Lower leg skin (tissue), 4 donors: ENCODE results near the gene TOPAZ1. TPM values are rescaled to one million over a fixed set of nuclear protein-coding genes. Genes with fewer than 3 reads are reported as not detected.

Experiments
- DNase-seq, 2 donors: peaks; one replicate each; pipeline ENCODE4 v3.0.0-alpha.2; 2019; ENCODE audit warnings: low spot score in 2 of 2
- H3K4me3 ChIP-seq: fragments of 200-600 bp; sonication (generic); 2 replicates; pipeline ENCODE4 v1.5.1; 2017; ENCODE audit warnings: mild to moderate bottlenecking, low read depth; ENCODE audit not compliant: poor library complexity, severe bottlenecking
- CTCF ChIP-seq, 3 donors: fragments of 450-650 bp; IDR thresholded peaks; one replicate each; pipeline ENCODE4 v1.5.1; 2016; ENCODE audit warnings: antibody characterized with exemption in 3 of 3, mild to moderate bottlenecking in 3 of 3, moderate library complexity in 2 of 3
- POLR2A ChIP-seq, 2 donors: fragments of 450-650 bp; IDR thresholded peaks; one replicate each; pipeline ENCODE4 v1.6.1; 2016 to 2017; ENCODE audit warnings: antibody characterized with exemption in 2 of 2, mild to moderate bottlenecking in 1 of 2, moderate library complexity in 1 of 2
- WGBS, 2 donors: methylation state at CpG; one replicate each; pipeline ENCODE4 v1.1.5; 2018; 5-methylcytosine and 5-hydroxymethylcytosine counted together
- intact Hi-C: fragments of 100-400 bp; cut with DNase I; formaldehyde crosslinking; loops from one replicate; pipeline ENCODE4 v1.15.0; 2023; ENCODE audit warnings: low total_unique reads
- total RNA-seq, 4 donors: library from RNA; depleted of rRNA; stranded (reverse); fragments of >200 nt; gene quantifications; one replicate each; pipeline ENCODE4 v1.1.0, GENCODE V29; 2016

Gene TOPAZ1
- total RNA-seq, 4 donors from 2014 or later = not detected

GRCh38 chr3:44228900-44229299 is 12.8 kb upstream of the TOPAZ1 start:
- 90% methylated on average over 4 of the region's 4 CpGs for WGBS, 2 donors
- no peak overlapping the region for H3K4me3 ChIP-seq
- TF ChIP-seq POLR2A (IDR thresholded peaks at IDR 0.05) = no peak
- TF ChIP-seq CTCF (IDR thresholded peaks at IDR 0.05) = no peak
- DNase-seq = no peak
- intact Hi-C loops = no loop called here

DNA sequence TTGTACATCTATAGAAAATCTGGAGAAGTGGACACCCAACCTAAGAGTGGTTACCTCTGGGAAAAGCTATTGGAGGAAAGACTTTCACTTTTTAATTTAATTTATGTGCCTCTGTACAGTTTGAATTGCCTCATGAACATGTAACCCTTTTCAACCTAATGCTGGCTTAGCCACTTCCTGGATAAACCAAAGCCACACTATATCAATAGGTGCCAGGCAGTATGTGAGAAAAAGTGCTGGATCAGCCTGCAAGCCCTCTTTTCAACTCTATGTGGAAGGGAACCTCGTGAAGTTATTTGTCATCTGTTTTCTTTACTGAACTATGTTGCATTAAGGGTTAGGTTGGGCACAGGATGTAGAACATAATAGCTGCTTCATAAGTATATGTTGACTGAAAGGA is 9.3 kb upstream of the TOPAZ1 start:
- TF ChIP-seq CTCF (IDR thresholded peaks at IDR 0.05) = no peak
- no peak for TF ChIP-seq POLR2A (IDR thresholded peaks at IDR 0.05)
- no peak overlapping the region for H3K4me3 ChIP-seq
- WGBS, 2 donors = 56 to 72% methylated on average over 1 of the region's 1 CpG
- intact Hi-C loops = no loop called here
- no peak for DNase-seq

- intact Hi-C loops = no loop called here
Observed at GRCh38 chr3:44234648-44235268, 6.9 kb upstream of the TOPAZ1 start.

DNA sequence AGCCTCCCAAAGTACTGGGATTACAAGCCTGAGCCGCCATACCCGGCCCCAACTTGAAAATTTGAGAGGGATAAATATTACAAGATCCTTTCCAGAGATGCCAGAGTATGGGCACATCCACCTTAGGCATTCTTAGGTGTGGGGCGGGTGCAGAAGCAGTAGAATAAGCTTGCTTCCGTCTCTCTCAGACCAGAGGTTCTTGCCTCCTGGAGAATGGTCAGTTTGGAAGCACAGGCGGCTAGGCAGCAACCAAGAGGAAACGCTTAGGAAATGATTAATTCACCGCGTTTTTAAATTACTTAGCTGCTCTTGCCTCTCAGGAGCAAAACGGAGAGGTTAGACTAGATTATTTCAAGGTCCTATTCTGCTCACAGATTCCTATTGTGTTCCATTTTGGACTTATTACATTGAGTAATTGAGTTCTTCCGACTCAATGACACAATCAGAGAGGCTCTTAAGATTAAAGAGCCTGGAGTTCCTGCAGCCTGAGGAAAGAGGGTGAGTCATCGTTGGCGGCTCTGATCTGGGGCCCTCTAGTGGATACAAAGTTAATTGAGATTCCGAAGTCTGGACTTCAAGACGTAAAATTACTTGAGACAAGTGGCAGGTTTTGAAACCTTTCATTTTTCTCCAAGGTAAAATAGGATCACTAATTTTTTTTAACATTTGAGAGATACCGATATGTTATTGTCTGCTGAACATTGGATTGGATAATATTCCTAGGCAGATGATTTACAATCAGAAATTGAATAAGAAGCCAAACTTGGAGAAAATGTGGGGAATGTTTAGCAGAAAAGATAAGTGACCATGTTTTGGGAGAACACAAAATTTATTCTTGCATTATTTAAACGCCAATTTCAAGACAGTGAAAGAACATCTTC is 5.8 kb upstream of the TOPAZ1 start:
- TF ChIP-seq CTCF (IDR thresholded peaks at IDR 0.05) = peak in 1 of 3 donors; percentile 58
- TF ChIP-seq POLR2A (IDR thresholded peaks at IDR 0.05) = no peak
- DNase-seq = peak; percentile 67 to 89
- WGBS, 2 donors = 32 to 38% methylated on average over 16 of the region's 16 CpGs
- H3K4me3 ChIP-seq = no peak overlapping the region
- intact Hi-C loops = no loop called here

More at GRCh38 chr3:44234648-44235268, 6.9 kb upstream of the TOPAZ1 start:
- H3K4me3 ChIP-seq = no peak overlapping the region
- TF ChIP-seq CTCF (IDR thresholded peaks at IDR 0.05) = no peak
- no peak for TF ChIP-seq POLR2A (IDR thresholded peaks at IDR 0.05)
- no peak for DNase-seq
- WGBS, 2 donors = 92 to 93% methylated on average over 6 of the region's 6 CpGs

DNA sequence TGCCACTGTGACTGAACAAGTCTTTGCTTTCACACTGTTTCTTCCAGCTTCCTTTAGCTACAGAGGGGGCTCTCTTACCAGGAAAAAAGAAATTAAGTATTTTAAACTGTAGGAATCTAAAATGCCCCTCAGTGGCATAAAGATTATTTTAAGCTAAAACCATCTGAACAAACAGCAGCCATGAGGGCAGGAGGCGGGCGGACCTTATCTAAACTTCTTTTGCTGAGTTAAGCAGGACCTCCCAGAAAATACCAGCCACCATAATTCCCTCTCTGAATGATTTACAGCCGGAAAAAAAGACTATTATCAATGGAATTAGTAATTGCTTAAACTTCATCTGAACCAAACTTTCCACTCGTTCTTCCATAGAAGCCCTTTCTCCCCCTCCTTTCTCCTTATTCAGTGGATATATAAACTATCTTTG is 5.2 kb upstream of the TOPAZ1 start:
- no peak overlapping the region for H3K4me3 ChIP-seq
- intact Hi-C loops = no loop called here
- 60 to 61% methylated on average over 4 of the region's 4 CpGs for WGBS, 2 donors

More for the DNA sequence above, 5.2 kb upstream of the TOPAZ1 start:
- TF ChIP-seq POLR2A (IDR thresholded peaks at IDR 0.05) = no peak
- TF ChIP-seq CTCF (IDR thresholded peaks at IDR 0.05) = no peak
- no peak for DNase-seq
